Upper lobe of left lung (tissue), 6 donors: ENCODE measurements around the gene ACAP3. TPM values are rescaled to one million over a fixed set of nuclear protein-coding genes. Genes with fewer than 3 reads are reported as not detected.

Experiments used
- ATAC-seq, 2 donors: fragments of 200-7000 bp; cut with Tn5 transposase; one replicate each; pipeline ENCODE4 v1.9.1; 2022; ENCODE audit warnings: mild to moderate bottlenecking in 2 of 2, moderate library complexity in 2 of 2; ENCODE audit not compliant: low FRiP score in 2 of 2
- DNase-seq, 2 donors: peaks; one replicate each; pipeline ENCODE4 v3.0.0-alpha.2; 2019 to 2020
- H3K27ac ChIP-seq, 4 donors: fragments of 200-600 bp; sonication (generic); one replicate each; pipeline ENCODE4 v1.5.1; 2016 to 2019
- H3K27me3 ChIP-seq, 4 donors: fragments of 200-600 bp; sonication (generic); one replicate each; pipeline ENCODE4 v1.5.1; 2017 to 2019
- H3K36me3 ChIP-seq, 4 donors: fragments of 200-600 bp; sonication (generic); one replicate each; pipeline ENCODE4 v1.5.1; 2016 to 2019
- H3K4me1 ChIP-seq, 4 donors: fragments of 200-600 bp; sonication (generic); one replicate each; pipeline ENCODE4 v1.5.1; 2018 to 2019
- H3K4me3 ChIP-seq, 4 donors: fragments of 200-600 bp; sonication (generic); one replicate each; pipeline ENCODE4 v1.5.1; 2017 to 2019; ENCODE audit warnings: mild to moderate bottlenecking in 2 of 4, moderate library complexity in 1 of 4
- H3K9me3 ChIP-seq, 4 donors: fragments of 200-600 bp; sonication (generic); one replicate each; pipeline ENCODE4 v1.5.1; 2018 to 2019
- CTCF ChIP-seq, 6 experiments: fragments of 450-650 bp in 4 of 6; fragments of 200-600 bp in 2 of 6; sonication (generic) in 2 of 6; IDR thresholded peaks; one replicate each; pipeline ENCODE4 v1.5.1; 2016 to 2019; ENCODE audit warnings: antibody characterized with exemption in 6 of 6
- EP300 ChIP-seq, 4 donors: sonication (generic); formaldehyde crosslinking; IDR thresholded peaks; one replicate each; pipeline ENCODE4 v1.5.1; 2017; ENCODE audit warnings: antibody characterized with exemption in 4 of 4, control low read depth in 2 of 4
- POLR2A ChIP-seq, 4 donors: fragments of 450-650 bp; IDR thresholded peaks; one replicate each; pipeline ENCODE4 v1.5.1; 2016 to 2017; ENCODE audit warnings: antibody characterized with exemption in 4 of 4, mild to moderate bottlenecking in 2 of 4
- POLR2AphosphoS5 ChIP-seq, 2 donors: sonication (generic); formaldehyde crosslinking; IDR thresholded peaks; one replicate each; pipeline ENCODE4 v1.5.1; 2017; ENCODE audit warnings: antibody characterized with exemption in 2 of 2
- WGBS, 2 donors: methylation state at CpG; one replicate each; pipeline ENCODE4 v1.1.5; 2017 to 2018; 5-methylcytosine and 5-hydroxymethylcytosine counted together
- total RNA-seq, 6 donors: library from RNA; depleted of rRNA in 4 of 6; stranded (reverse); fragments of >200 nt in 4 of 6; gene quantifications; one replicate each; pipeline versions ENCODE4 v1.1.0 to v1.2.1, GENCODE V29; 2016 to 2021
- donor health status: DM: no; HTN: no; CAD: no; lungs with moderate emphysema.
- donor health status: DM: no; HTN: yes; CAD: no; lungs with severe emphysema.

Gene ACAP3
- total RNA-seq, 6 donors from 2014 or later, result 33.5 to 166 (median 60.1) TPM

- peak within 1 kb of the TSS; percentile 83 to 91 (median 87) for H3K27ac ChIP-seq
- TF ChIP-seq CTCF (IDR thresholded peaks at IDR 0.05), result peak in 1 of 6 experiments; percentile 8
- TF ChIP-seq POLR2A (IDR thresholded peaks at IDR 0.05), result peak in 2 of 4 donors; percentile 33 to 84
- no peak for TF ChIP-seq EP300 (IDR thresholded peaks at IDR 0.05)
- peak; percentile 82 to 87 for TF ChIP-seq POLR2AphosphoS5 (IDR thresholded peaks at IDR 0.05)
- H3K36me3 ChIP-seq, result peaks cover 0 to 2% (median 0%) of the 10 kb centered on the region in 4 donors
- ATAC-seq (peak; percentile 95 to 98), DNase-seq (peak; percentile 96 to 97)
- H3K27me3 ChIP-seq, result no peaks in the 10 kb centered on the region
- H3K4me1 ChIP-seq, result peaks cover 37 to 51% (median 38%) of the 10 kb centered on the region in 4 donors
- 2% methylated on average over 40 of the region's 105 CpGs; no CpG with 5 or more reads in 1 of the 2 donors for WGBS, 2 donors
- no peaks in the 10 kb centered on the region for H3K9me3 ChIP-seq
- peak within 1 kb of the TSS; percentile 81 to 99 (median 90) for H3K4me3 ChIP-seq
Measured at GRCh38 chr1:1273512-1274298, 34.0 kb downstream of the ACAP3 start, which contains the start of gene UBE2J2. Gene UBE2J2 (minus strand): TSS chr1:1273854. CDS start chr1:1267992, 5,862 bp downstream.

GRCh38 chr1:1273209-1273511 is 34.6 kb downstream of the ACAP3 start:
- Histone ChIP-seq H3K36me3 (peaks cover 0 to 7% (median 0%) of the 10 kb centered on the region in 4 donors), H3K4me3 (peak overlapping the region; percentile 73 to 94 (median 83)), H3K4me1 (peaks cover 37 to 51% (median 38%) of the 10 kb centered on the region in 4 donors), H3K9me3 (no peaks in the 10 kb centered on the region), H3K27ac (peak overlapping the region; percentile 83 to 91 (median 87)), H3K27me3 (no peaks in the 10 kb centered on the region)
- ATAC-seq, result no peak
- WGBS, 2 donors, result 2% methylated on average over 14 of the region's 31 CpGs; no CpG with 5 or more reads in 1 of the 2 donors
- TF ChIP-seq CTCF (IDR thresholded peaks at IDR 0.05) (peak in 1 of 6 experiments; percentile 5), POLR2A (IDR thresholded peaks at IDR 0.05) (no peak)
- no peak for DNase-seq

GRCh38 chr1:1272341-1273208 is 35.2 kb downstream of the ACAP3 start:
- WGBS, 2 donors, result 36 to 58% methylated on average over 12 to 43 of the region's 43 CpGs
- Histone ChIP-seq H3K27ac (peak overlapping the region; percentile 83 to 91 (median 87)), H3K9me3 (no peaks in the 10 kb centered on the region), H3K36me3 (peaks cover under 1 to 13% (median 2%) of the 10 kb centered on the region in 4 donors), H3K4me1 (peaks cover 37 to 51% (median 38%) of the 10 kb centered on the region in 4 donors), H3K27me3 (no peaks in the 10 kb centered on the region), H3K4me3 (peak overlapping the region; percentile 73 to 94 (median 83))
- peak in 1 of 2 donors; percentile 44 for ATAC-seq
- TF ChIP-seq CTCF (IDR thresholded peaks at IDR 0.05), result no peak
- TF ChIP-seq POLR2A (IDR thresholded peaks at IDR 0.05), result peak in 2 of 4 donors; percentile 12 to 31
- peak; percentile 60 to 82 for DNase-seq

GRCh38 chr1:1270813-1271212 is 36.9 kb downstream of the ACAP3 start:
- no peak for ATAC-seq

More at GRCh38 chr1:1270813-1271212, 36.9 kb downstream of the ACAP3 start:
- Histone ChIP-seq H3K36me3 (peaks cover 3 to 30% (median 8%) of the 10 kb centered on the region in 4 donors), H3K4me1 (peaks cover 37 to 51% (median 38%) of the 10 kb centered on the region in 4 donors), H3K27me3 (no peaks in the 10 kb centered on the region), H3K27ac (no peak overlapping the region), H3K9me3 (no peaks in the 10 kb centered on the region), H3K4me3 (peak overlapping the region in 1 of 4 donors; percentile 25)
- DNase-seq, result no peak
- TF ChIP-seq EP300 (IDR thresholded peaks at IDR 0.05) (no peak), CTCF (IDR thresholded peaks at IDR 0.05) (no peak), POLR2AphosphoS5 (IDR thresholded peaks at IDR 0.05) (no peak), POLR2A (IDR thresholded peaks at IDR 0.05) (no peak)
- 71 to 84% methylated on average over 6 to 7 of the region's 7 CpGs for WGBS, 2 donors
